BJ (cell line): ENCODE results near the gene VPS37D. TPM values are rescaled to one million over a fixed set of nuclear protein-coding genes. Genes with fewer than 3 reads are reported as not detected.

ENCODE experiments used
- CTCF ChIA-PET: fragments of 350-600 bp; formaldehyde crosslinking; extraction: SDS; loops from one replicate; lab custom pipeline; 2021; ENCODE audit warnings: antibody characterized with exemption, inconsistent platforms; lab: Yijun Ruan, JAX
- POLR2A ChIA-PET: fragments of 300-600 bp; sonication (Branson Sonifier 250); formaldehyde crosslinking; extraction: SDS; loops from one replicate; lab custom pipeline; 2021; ENCODE audit warnings: antibody characterized with exemption; lab: Charles Lee
- DNase-seq: peaks from one replicate; pipeline ENCODE4 v3.0.0-alpha.2; 2011; ENCODE audit warnings: low read depth
- H3K27me3 ChIP-seq: 2 replicates; pipeline ENCODE4 v1.6.0; 2011; ENCODE audit warnings: low read length; ENCODE audit not compliant: control insufficient read depth, insufficient read depth
- H3K36me3 ChIP-seq: 2 replicates; pipeline ENCODE4 v1.5.1; 2011; ENCODE audit warnings: low read length; ENCODE audit not compliant: control insufficient read depth, insufficient read depth
- H3K4me3 ChIP-seq: 2 replicates; pipeline ENCODE4 v1.5.1; 2011; ENCODE audit warnings: low read depth, mild to moderate bottlenecking, control low read depth, low read length
- CTCF ChIP-seq: IDR thresholded peaks from 2 replicates; pipeline ENCODE4 v1.5.1; 2011; ENCODE audit warnings: low read depth, mild to moderate bottlenecking, control low read depth, inconsistent platforms, low read length, moderate library complexity; ENCODE audit not compliant: insufficient read depth
- polyA plus RNA-seq: library from polyadenylated mRNA; depleted of rRNA; stranded (reverse); fragments of >200 nt; gene quantifications from 2 replicates; pipeline ENCODE4 v1.2.3, GENCODE V29; 2011

VPS37D gene
- polyA plus RNA-seq, 1 experiment: 3.3 TPM

GRCh38 chr7:73698410-73698809, 30.8 kb downstream of the VPS37D start:
- no peak for DNase-seq
- H3K36me3 ChIP-seq: peaks cover 44% of the 10 kb centered on the region
- ChIA-PET POLR2A (interaction anchor here (0.6 kb wide), 1 partner anchor 30 kb away, joined by 4 read pairs; no protein-coding TSS in a partner anchor), CTCF (no interaction called here)
- no peaks in the 10 kb centered on the region for H3K27me3 ChIP-seq
- TF ChIP-seq CTCF: no peak
- no peak overlapping the region for H3K4me3 ChIP-seq

GRCh38 chr7:73699370-73700068, 31.9 kb downstream of the VPS37D start:
- Histone ChIP-seq H3K27me3 (no peaks in the 10 kb centered on the region), H3K4me3 (no peak overlapping the region), H3K36me3 (peaks cover 36% of the 10 kb centered on the region)
- TF ChIP-seq CTCF: no peak
- ChIA-PET CTCF (interaction anchor here (1.1 kb wide), 1 partner anchor 26 kb away, joined by 3 read pairs; no protein-coding TSS in a partner anchor), POLR2A (no interaction called here)
- DNase-seq: no peak

- H3K36me3 ChIP-seq: peaks cover 36% of the 10 kb centered on the region
- TF ChIP-seq CTCF: no peak
Observed at GRCh38 chr7:73700069-73700423, 32.4 kb downstream of the VPS37D start.

GRCh38 chr7:73700581-73701134, 33.0 kb downstream of the VPS37D start:
- DNase-seq: no peak
- H3K27me3 ChIP-seq: no peaks in the 10 kb centered on the region
- ChIA-PET CTCF (interaction anchor here (0.6 to 3.2 kb wide), 7 partner anchors 10 to 126 kb away, joined by 3 to 15 read pairs (median 6); no protein-coding TSS in a partner anchor), POLR2A (no interaction called here)
- H3K4me3 ChIP-seq: no peak overlapping the region
- TF ChIP-seq CTCF: no peak
- peaks cover 38% of the 10 kb centered on the region for H3K36me3 ChIP-seq

More at GRCh38 chr7:73700069-73700423, 32.4 kb downstream of the VPS37D start:
- CTCF ChIA-PET: interaction anchor here (0.6 to 3.2 kb wide), 3 partner anchors 11 to 125 kb away, joined by 4 to 15 read pairs (median 7); no protein-coding TSS in a partner anchor
- Histone ChIP-seq H3K4me3 (no peak overlapping the region), H3K27me3 (no peaks in the 10 kb centered on the region)
- POLR2A ChIA-PET: no interaction called here
- DNase-seq: no peak

GRCh38 chr7:73701357-73701995, 33.8 kb downstream of the VPS37D start:
- DNase-seq: peak; percentile 39
- H3K36me3 ChIP-seq: peaks cover 35% of the 10 kb centered on the region
- CTCF ChIA-PET: interaction anchor here (0.7 to 3.2 kb wide), 9 partner anchors 10 to 95 kb away, joined by 3 to 15 read pairs (median 6); no protein-coding TSS in a partner anchor
- peak; percentile 66 for TF ChIP-seq CTCF
- POLR2A ChIA-PET: no interaction called here
- no peaks in the 10 kb centered on the region for H3K27me3 ChIP-seq
- H3K4me3 ChIP-seq: no peak overlapping the region
